HEK293 (cell line): Measurements from ENCODE around the gene SPTLC1.

ENCODE experiments used
- CTCF ChIA-PET: fragments of 350-600 bp; formaldehyde crosslinking; extraction: SDS; loops from one replicate; lab custom pipeline; 2021; ENCODE audit warnings: antibody characterized with exemption; lab: Yijun Ruan, JAX
- POLR2A ChIA-PET: fragments of 300-600 bp; formaldehyde crosslinking; extraction: SDS; loops from one replicate; lab custom pipeline; 2020; ENCODE audit warnings: antibody characterized with exemption, inconsistent platforms; lab: Yijun Ruan, JAX
- H3K27ac ChIP-seq: fragments of 200-500 bp; sonication (Bioruptor generic); 2 replicates; pipeline ENCODE4 v1.5.1; 2014; ENCODE audit warnings: low read depth, low read length, control low read depth, inconsistent platforms; ENCODE audit errors: extremely low read depth
- H3K36me3 ChIP-seq, 2 experiments: fragments of 200-500 bp in 1 of 2; sonication (Bioruptor generic) in 1 of 2; 1 replicate in 1 of 2; 2 replicates in 1 of 2; pipeline ENCODE4 v1.5.1; 2014 to 2017; ENCODE audit warnings: inconsistent platforms in 2 of 2, low read length in 2 of 2; ENCODE audit not compliant: control insufficient read depth in 2 of 2, insufficient read depth in 1 of 2
- H3K4me1 ChIP-seq: fragments of 200-500 bp; sonication (Bioruptor generic); 2 replicates; pipeline ENCODE4 v1.5.1; 2014; ENCODE audit warnings: mild to moderate bottlenecking, low read length, inconsistent platforms; ENCODE audit not compliant: control insufficient read depth, insufficient read depth
- H3K4me3 ChIP-seq: 2 replicates; pipeline ENCODE4 v1.5.1; 2011; ENCODE audit warnings: low read depth, mild to moderate bottlenecking, control low read depth, low read length, moderate library complexity
- H3K9me3 ChIP-seq: fragments of 200-500 bp; sonication (Bioruptor generic); 2 replicates; pipeline ENCODE4 v1.5.1; 2014; ENCODE audit warnings: low read depth, low read length, inconsistent platforms; ENCODE audit not compliant: control insufficient read depth, insufficient read depth
- HOXA7 ChIP-seq: sonication (generic); formaldehyde crosslinking; IDR thresholded peaks from 2 replicates; pipeline ENCODE4 v1.8.1; 2022; ENCODE audit warnings: missing genetic modification reagents, borderline replicate concordance
- SP3 ChIP-seq: fragments of 450-650 bp; formaldehyde crosslinking; IDR thresholded peaks from 2 replicates; pipeline ENCODE4 v1.5.1; 2016; ENCODE audit warnings: missing biosample characterization, missing genetic modification characterization
- ZBTB1 ChIP-seq: fragments of 450-650 bp; formaldehyde crosslinking; IDR thresholded peaks from 2 replicates; pipeline ENCODE4 v1.5.1; 2016; ENCODE audit warnings: missing biosample characterization, missing genetic modification characterization
- ZNF10 ChIP-seq: fragments of 450-650 bp; formaldehyde crosslinking; IDR thresholded peaks from 2 replicates; pipeline ENCODE4 v1.5.1; 2017; ENCODE audit warnings: missing biosample characterization, missing genetic modification characterization
- ZNF112 ChIP-seq: fragments of 450-650 bp; formaldehyde crosslinking; IDR thresholded peaks from 2 replicates; pipeline ENCODE4 v1.5.0; 2017; ENCODE audit warnings: missing biosample characterization, missing genetic modification characterization
- ZNF138 ChIP-seq: fragments of 450-650 bp; formaldehyde crosslinking; IDR thresholded peaks from 2 replicates; pipeline ENCODE4 v1.5.1; 2016; ENCODE audit warnings: missing biosample characterization, missing genetic modification characterization, borderline replicate concordance
- ZNF394 ChIP-seq: fragments of 450-650 bp; formaldehyde crosslinking; IDR thresholded peaks from 2 replicates; pipeline ENCODE4 v1.5.1; 2016; ENCODE audit warnings: missing biosample characterization, missing genetic modification characterization, mild to moderate bottlenecking, moderate library complexity, borderline replicate concordance
- ZNF473 ChIP-seq: fragments of 450-650 bp; formaldehyde crosslinking; IDR thresholded peaks from 2 replicates; pipeline ENCODE4 v1.5.1; 2017; ENCODE audit warnings: missing biosample characterization, missing genetic modification characterization
- ZNF530 ChIP-seq: fragments of 450-650 bp; formaldehyde crosslinking; IDR thresholded peaks from 2 replicates; pipeline ENCODE4 v1.5.1; 2016; ENCODE audit warnings: low read depth, missing biosample characterization, missing genetic modification characterization
- ZNF544 ChIP-seq: fragments of 450-650 bp; formaldehyde crosslinking; IDR thresholded peaks from 2 replicates; pipeline ENCODE4 v1.5.0; 2017; ENCODE audit warnings: missing biosample characterization, missing genetic modification characterization
- ZNF645 ChIP-seq: fragments of 450-650 bp; formaldehyde crosslinking; IDR thresholded peaks from 2 replicates; pipeline ENCODE4; 2016; ENCODE audit warnings: missing biosample characterization, missing genetic modification characterization
- ZNF670 ChIP-seq: fragments of 450-650 bp; formaldehyde crosslinking; IDR thresholded peaks from 2 replicates; pipeline ENCODE4 v1.5.1; 2016; ENCODE audit warnings: missing biosample characterization, missing genetic modification characterization, low read depth
- ZNF843 ChIP-seq: fragments of 450-650 bp; formaldehyde crosslinking; IDR thresholded peaks from 2 replicates; pipeline ENCODE4 v1.5.1; 2016; ENCODE audit warnings: missing biosample characterization, missing genetic modification characterization
- ZSCAN18 ChIP-seq: fragments of 450-650 bp; formaldehyde crosslinking; IDR thresholded peaks from 2 replicates; pipeline ENCODE4 v1.5.1; 2016; ENCODE audit warnings: missing biosample characterization, missing genetic modification characterization
- TF ChIP-seq, protein P1 (sequence below): fragments of 450-650 bp; formaldehyde crosslinking; IDR thresholded peaks from 2 replicates; pipeline ENCODE4 v1.5.1; 2017; ENCODE audit warnings: missing biosample characterization, missing genetic modification characterization
- TF ChIP-seq, protein P2 (sequence below): fragments of 450-650 bp; formaldehyde crosslinking; IDR thresholded peaks from 2 replicates; pipeline ENCODE4 v1.5.1; 2016; ENCODE audit warnings: missing biosample characterization, missing genetic modification characterization
- TF ChIP-seq, protein P3 (sequence below): fragments of 450-650 bp; IDR thresholded peaks from 2 replicates; pipeline ENCODE4 v1.5.1; 2018; ENCODE audit warnings: missing biosample characterization, mild to moderate bottlenecking, missing genetic modification characterization

Gene SPTLC1

GRCh38 chr9:92046676-92047075 lies 68.5 kb downstream of the SPTLC1 start (continued):
- TF ChIP-seq ZNF10 (tag by site-specific recombination) (no peak), ZNF530 (tag by site-specific recombination) (no peak), ZBTB1 (tag by site-specific recombination) (no peak), SP3 (tag by site-specific recombination) (no peak), ZNF843 (tag by site-specific recombination) (no peak), ZSCAN18 (tag by site-specific recombination) (no peak), ZNF112 (tag by site-specific recombination) (no peak), HOXA7 (CRISPR knock-in tag) (no peak)

- H3K4me3 ChIP-seq = no peak overlapping the region
- CTCF ChIA-PET = interaction anchor here (0.7 kb wide), 1 partner anchor 254 kb away, joined by 12 read pairs; no protein-coding TSS in a partner anchor
These were observed 70.3 kb downstream of the SPTLC1 start for GRCh38 chr9:92044936-92045335.

More at GRCh38 chr9:92044936-92045335, 70.3 kb downstream of the SPTLC1 start:
- no peaks in the 10 kb centered on the region for H3K4me1 ChIP-seq
- TF ChIP-seq ZNF473 (tag by site-specific recombination) (no peak), ZNF394 (no peak), ZNF645 (tag by site-specific recombination) (no peak), ZNF138 (tag by site-specific recombination) (no peak), ZNF670 (tag by site-specific recombination) (no peak), ZNF544 (no peak)
- TF ChIP-seq, protein P1, sequence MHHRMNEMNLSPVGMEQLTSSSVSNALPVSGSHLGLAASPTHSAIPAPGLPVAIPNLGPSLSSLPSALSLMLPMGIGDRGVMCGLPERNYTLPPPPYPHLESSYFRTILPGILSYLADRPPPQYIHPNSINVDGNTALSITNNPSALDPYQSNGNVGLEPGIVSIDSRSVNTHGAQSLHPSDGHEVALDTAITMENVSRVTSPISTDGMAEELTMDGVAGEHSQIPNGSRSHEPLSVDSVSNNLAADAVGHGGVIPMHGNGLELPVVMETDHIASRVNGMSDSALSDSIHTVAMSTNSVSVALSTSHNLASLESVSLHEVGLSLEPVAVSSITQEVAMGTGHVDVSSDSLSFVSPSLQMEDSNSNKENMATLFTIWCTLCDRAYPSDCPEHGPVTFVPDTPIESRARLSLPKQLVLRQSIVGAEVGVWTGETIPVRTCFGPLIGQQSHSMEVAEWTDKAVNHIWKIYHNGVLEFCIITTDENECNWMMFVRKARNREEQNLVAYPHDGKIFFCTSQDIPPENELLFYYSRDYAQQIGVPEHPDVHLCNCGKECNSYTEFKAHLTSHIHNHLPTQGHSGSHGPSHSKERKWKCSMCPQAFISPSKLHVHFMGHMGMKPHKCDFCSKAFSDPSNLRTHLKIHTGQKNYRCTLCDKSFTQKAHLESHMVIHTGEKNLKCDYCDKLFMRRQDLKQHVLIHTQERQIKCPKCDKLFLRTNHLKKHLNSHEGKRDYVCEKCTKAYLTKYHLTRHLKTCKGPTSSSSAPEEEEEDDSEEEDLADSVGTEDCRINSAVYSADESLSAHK (tag by site-specific recombination) = no peak
- TF ChIP-seq, protein P2, sequence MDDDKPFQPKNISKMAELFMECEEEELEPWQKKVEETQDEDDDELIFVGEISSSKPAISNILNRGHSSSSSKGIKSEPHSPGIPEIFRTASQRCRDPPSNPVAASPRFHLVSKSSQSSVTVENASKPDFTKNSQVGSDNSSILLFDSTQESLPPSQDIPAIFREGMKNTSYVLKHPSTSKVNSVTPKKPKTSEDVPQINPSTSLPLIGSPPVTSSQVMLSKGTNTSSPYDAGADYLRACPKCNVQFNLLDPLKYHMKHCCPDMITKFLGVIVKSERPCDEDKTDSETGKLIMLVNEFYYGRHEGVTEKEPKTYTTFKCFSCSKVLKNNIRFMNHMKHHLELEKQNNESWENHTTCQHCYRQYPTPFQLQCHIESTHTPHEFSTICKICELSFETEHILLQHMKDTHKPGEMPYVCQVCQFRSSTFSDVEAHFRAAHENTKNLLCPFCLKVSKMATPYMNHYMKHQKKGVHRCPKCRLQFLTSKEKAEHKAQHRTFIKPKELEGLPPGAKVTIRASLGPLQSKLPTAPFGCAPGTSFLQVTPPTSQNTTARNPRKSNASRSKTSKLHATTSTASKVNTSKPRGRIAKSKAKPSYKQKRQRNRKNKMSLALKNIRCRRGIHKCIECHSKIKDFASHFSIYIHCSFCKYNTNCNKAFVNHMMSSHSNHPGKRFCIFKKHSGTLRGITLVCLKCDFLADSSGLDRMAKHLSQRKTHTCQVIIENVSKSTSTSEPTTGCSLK = no peak
- TF ChIP-seq, protein P3, sequence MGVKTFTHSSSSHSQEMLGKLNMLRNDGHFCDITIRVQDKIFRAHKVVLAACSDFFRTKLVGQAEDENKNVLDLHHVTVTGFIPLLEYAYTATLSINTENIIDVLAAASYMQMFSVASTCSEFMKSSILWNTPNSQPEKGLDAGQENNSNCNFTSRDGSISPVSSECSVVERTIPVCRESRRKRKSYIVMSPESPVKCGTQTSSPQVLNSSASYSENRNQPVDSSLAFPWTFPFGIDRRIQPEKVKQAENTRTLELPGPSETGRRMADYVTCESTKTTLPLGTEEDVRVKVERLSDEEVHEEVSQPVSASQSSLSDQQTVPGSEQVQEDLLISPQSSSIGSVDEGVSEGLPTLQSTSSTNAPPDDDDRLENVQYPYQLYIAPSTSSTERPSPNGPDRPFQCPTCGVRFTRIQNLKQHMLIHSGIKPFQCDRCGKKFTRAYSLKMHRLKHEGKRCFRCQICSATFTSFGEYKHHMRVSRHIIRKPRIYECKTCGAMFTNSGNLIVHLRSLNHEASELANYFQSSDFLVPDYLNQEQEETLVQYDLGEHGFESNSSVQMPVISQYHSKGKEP = no peak
- no peak overlapping the region for H3K27ac ChIP-seq
- H3K36me3 ChIP-seq = peaks cover 0 to 81% of the 10 kb centered on the region in 2 experiments; a peak in 1 of 3 replicates
- H3K9me3 ChIP-seq = no peaks in the 10 kb centered on the region
- POLR2A ChIA-PET = no interaction called here
